CD4-positive, alpha-beta T cell (primary cell): ENCODE data around the gene GNG7. TPM values are rescaled to one million over a fixed set of nuclear protein-coding genes. Genes with fewer than 3 reads are reported as not detected.

Experiments used
- ATAC-seq: fragments of 200-7000 bp; cut with Tn5 transposase; one replicate; pipeline ENCODE4 v1.10.0; 2022; ENCODE audit warnings: mild to moderate bottlenecking; ENCODE audit not compliant: poor library complexity
- CTCF ChIA-PET: fragments of 350-600 bp; sonication (Branson Sonifier 250); formaldehyde crosslinking; loops from one replicate; lab custom pipeline; 2021; ENCODE audit warnings: antibody characterized with exemption, inconsistent platforms; lab: Charles Lee
- POLR2A ChIA-PET: fragments of 350-600 bp; sonication (Branson Sonifier 250); formaldehyde crosslinking; loops from one replicate; lab custom pipeline; 2021; ENCODE audit warnings: antibody characterized with exemption, inconsistent platforms; lab: Charles Lee
- DNase-seq, 14 experiments: peaks; one replicate each; pipeline ENCODE4 v3.0.0-alpha.2; 2013 to 2020; ENCODE audit warnings: mixed read lengths in 2 of 14
- H3K27ac ChIP-seq, 2 donors: one replicate each; pipeline versions ENCODE4 v1.5.1 to v1.7.0; 2013; ENCODE audit warnings: low read length in 2 of 2, low read depth in 1 of 2, mild to moderate bottlenecking in 1 of 2
- H3K27me3 ChIP-seq, 2 experiments: 1 replicate in 1 of 2; 2 replicates in 1 of 2; pipeline versions ENCODE4 v1.6.1 to v1.7.0; 2013; ENCODE audit warnings: low read length in 2 of 2, control low read depth in 1 of 2, mild to moderate bottlenecking in 1 of 2, moderate library complexity in 1 of 2; ENCODE audit not compliant: insufficient read depth in 2 of 2, control insufficient read depth in 1 of 2
- H3K36me3 ChIP-seq: one replicate; pipeline ENCODE4 v1.6.1; 2013; ENCODE audit warnings: low read length, control low read depth; ENCODE audit not compliant: insufficient read depth
- H3K4me1 ChIP-seq: one replicate; pipeline ENCODE4 v1.6.1; 2013; ENCODE audit warnings: low read length, control low read depth; ENCODE audit not compliant: insufficient read depth
- H3K4me3 ChIP-seq: one replicate; pipeline ENCODE4 v1.5.1; 2013; ENCODE audit warnings: mild to moderate bottlenecking, low read length, moderate library complexity
- H3K9me3 ChIP-seq, 2 experiments: 1 replicate in 1 of 2; 2 replicates in 1 of 2; pipeline versions ENCODE4 v1.6.1 to v1.7.0; 2013; ENCODE audit warnings: low read length in 2 of 2, mild to moderate bottlenecking in 2 of 2, control low read depth in 1 of 2, moderate library complexity in 1 of 2; ENCODE audit not compliant: control insufficient read depth in 1 of 2, insufficient read depth in 1 of 2
- H3K27ac Mint-ChIP-seq: one replicate; pipeline ENCODE4 v1.8.0; 2020; ENCODE audit warnings: mixed read lengths
- H3K27me3 Mint-ChIP-seq: one replicate; pipeline ENCODE4 v1.8.0; 2021; ENCODE audit warnings: mixed read lengths
- H3K36me3 Mint-ChIP-seq: one replicate; pipeline ENCODE4 v1.8.0; 2021; ENCODE audit warnings: low read depth, mixed read lengths
- H3K4me1 Mint-ChIP-seq: one replicate; pipeline ENCODE4 v1.8.0; 2021; ENCODE audit warnings: low read depth, mixed read lengths
- H3K4me3 Mint-ChIP-seq: one replicate; pipeline ENCODE4 v1.8.0; 2020; ENCODE audit warnings: mild to moderate bottlenecking, mixed read lengths
- H3K9me3 Mint-ChIP-seq: one replicate; pipeline ENCODE4 v1.8.0; 2020; ENCODE audit warnings: mixed read lengths
- intact Hi-C, 2 experiments: fragments of 100-400 bp; cut with DNase I in 1 of 2; cut with micrococcal nuclease in 1 of 2; formaldehyde crosslinking; loops; one replicate each; pipeline versions ENCODE4 v1.15.1 to v1.9.0; 2023 to 2025; cut with DNase I, micrococcal nuclease
- total RNA-seq, 174 experiments: library from RNA in 2 of 174; stranded (reverse) in 2 of 174; gene quantifications; one replicate each; pipeline ENCODE4 v1.2.3 and lab custom pipeline; 2021 to 2026
- TF ChIP-seq, protein P1 (sequence below): fragments of 200-600 bp; IDR thresholded peaks from one replicate; pipeline ENCODE4 v1.8.0; 2022; ENCODE audit warnings: antibody characterized with exemption, mild to moderate bottlenecking

GNG7 gene
- total RNA-seq, 2 experiments from 2014 or later = 5.2 to 5.7 TPM

GRCh38 chr19:2483484-2484151 lies 218.9 kb downstream of the GNG7 start:
- DNase-seq (no peak), ATAC-seq (no peak)
- peaks cover 2% of the 10 kb centered on the region for H3K27me3 Mint-ChIP-seq
- H3K27me3 ChIP-seq = peaks cover under 1 to 2% of the 10 kb centered on the region in 2 experiments
- H3K36me3 Mint-ChIP-seq = no peaks in the 10 kb centered on the region
- no peaks in the 10 kb centered on the region for H3K36me3 ChIP-seq
- peaks cover 3% of the 10 kb centered on the region for H3K9me3 Mint-ChIP-seq
- CTCF ChIA-PET = interaction anchor here (1.1 kb wide), 1 partner anchor 153 kb away, joined by 3 read pairs; no protein-coding TSS in a partner anchor
- peaks cover 8% of the 10 kb centered on the region for H3K4me1 Mint-ChIP-seq
- intact Hi-C loops = loop anchor here in 1 of 2 experiments (10.0 kb wide), 1 partner anchor 51 kb away; no protein-coding TSS in a partner anchor
- no peak overlapping the region for H3K4me3 ChIP-seq
- peaks cover 10 to 22% of the 10 kb centered on the region in 2 experiments for H3K9me3 ChIP-seq
- no peak overlapping the region for H3K27ac ChIP-seq
- peaks cover 22% of the 10 kb centered on the region for H3K4me1 ChIP-seq
- TF ChIP-seq, protein P1, sequence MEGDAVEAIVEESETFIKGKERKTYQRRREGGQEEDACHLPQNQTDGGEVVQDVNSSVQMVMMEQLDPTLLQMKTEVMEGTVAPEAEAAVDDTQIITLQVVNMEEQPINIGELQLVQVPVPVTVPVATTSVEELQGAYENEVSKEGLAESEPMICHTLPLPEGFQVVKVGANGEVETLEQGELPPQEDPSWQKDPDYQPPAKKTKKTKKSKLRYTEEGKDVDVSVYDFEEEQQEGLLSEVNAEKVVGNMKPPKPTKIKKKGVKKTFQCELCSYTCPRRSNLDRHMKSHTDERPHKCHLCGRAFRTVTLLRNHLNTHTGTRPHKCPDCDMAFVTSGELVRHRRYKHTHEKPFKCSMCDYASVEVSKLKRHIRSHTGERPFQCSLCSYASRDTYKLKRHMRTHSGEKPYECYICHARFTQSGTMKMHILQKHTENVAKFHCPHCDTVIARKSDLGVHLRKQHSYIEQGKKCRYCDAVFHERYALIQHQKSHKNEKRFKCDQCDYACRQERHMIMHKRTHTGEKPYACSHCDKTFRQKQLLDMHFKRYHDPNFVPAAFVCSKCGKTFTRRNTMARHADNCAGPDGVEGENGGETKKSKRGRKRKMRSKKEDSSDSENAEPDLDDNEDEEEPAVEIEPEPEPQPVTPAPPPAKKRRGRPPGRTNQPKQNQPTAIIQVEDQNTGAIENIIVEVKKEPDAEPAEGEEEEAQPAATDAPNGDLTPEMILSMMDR = no peak
- peak overlapping the region; percentile 37 for H3K4me3 Mint-ChIP-seq
- H3K27ac Mint-ChIP-seq = no peak overlapping the region
- POLR2A ChIA-PET = interaction anchor here (1.7 kb wide), 1 partner anchor 8 kb away, joined by 11 read pairs; the partner anchor contains the start of gene GADD45B

GRCh38 chr19:2483084-2483483 lies 219.4 kb downstream of the GNG7 start:
- H3K36me3 ChIP-seq = no peaks in the 10 kb centered on the region
- POLR2A ChIA-PET = no interaction called here
- CTCF ChIA-PET = no interaction called here
- no peaks in the 10 kb centered on the region for H3K27me3 ChIP-seq
- Mint-ChIP-seq H3K4me3 (no peak overlapping the region), H3K36me3 (peaks cover 5% of the 10 kb centered on the region), H3K9me3 (peaks cover 3% of the 10 kb centered on the region), H3K27me3 (no peaks in the 10 kb centered on the region), H3K4me1 (peaks cover 10% of the 10 kb centered on the region), H3K27ac (no peak overlapping the region)
- DNase-seq (no peak), ATAC-seq (no peak)
- intact Hi-C loops = loop anchor here in 1 of 2 experiments (10.0 kb wide), 1 partner anchor 52 kb away; no protein-coding TSS in a partner anchor
- H3K9me3 ChIP-seq = peaks cover 10 to 22% of the 10 kb centered on the region in 2 experiments
- H3K27ac ChIP-seq = no peak overlapping the region
- H3K4me1 ChIP-seq = peaks cover 22% of the 10 kb centered on the region
- H3K4me3 ChIP-seq = no peak overlapping the region
- TF ChIP-seq, protein P1 = no peak

GRCh38 chr19:2482354-2483038 lies 220.0 kb downstream of the GNG7 start:
- Mint-ChIP-seq H3K27me3 (no peaks in the 10 kb centered on the region), H3K27ac (no peak overlapping the region), H3K36me3 (peaks cover 10% of the 10 kb centered on the region), H3K9me3 (peaks cover 3% of the 10 kb centered on the region), H3K4me3 (peak overlapping the region; percentile 7), H3K4me1 (peaks cover 14% of the 10 kb centered on the region)
- Histone ChIP-seq H3K27me3 (no peaks in the 10 kb centered on the region), H3K9me3 (peaks cover 10 to 22% of the 10 kb centered on the region in 2 experiments), H3K36me3 (peaks cover 4% of the 10 kb centered on the region), H3K4me3 (no peak overlapping the region), H3K27ac (no peak overlapping the region), H3K4me1 (peaks cover 25% of the 10 kb centered on the region)
- TF ChIP-seq, protein P1 = no peak
- ChIA-PET CTCF (no interaction called here), POLR2A (no interaction called here)
- DNase-seq (no peak), ATAC-seq (no peak)
- intact Hi-C loops = loop anchor here in 1 of 2 experiments (10.0 kb wide), 1 partner anchor 52 kb away; no protein-coding TSS in a partner anchor
